Smooth muscle cell of the brain vasculature (primary cell): ENCODE data around the gene RBMS3.

Experiments used
- DNase-seq: peaks from one replicate; pipeline ENCODE4 v3.0.0-alpha.2; 2012; ENCODE audit warnings: low read depth, low spot score

Gene RBMS3

DNA sequence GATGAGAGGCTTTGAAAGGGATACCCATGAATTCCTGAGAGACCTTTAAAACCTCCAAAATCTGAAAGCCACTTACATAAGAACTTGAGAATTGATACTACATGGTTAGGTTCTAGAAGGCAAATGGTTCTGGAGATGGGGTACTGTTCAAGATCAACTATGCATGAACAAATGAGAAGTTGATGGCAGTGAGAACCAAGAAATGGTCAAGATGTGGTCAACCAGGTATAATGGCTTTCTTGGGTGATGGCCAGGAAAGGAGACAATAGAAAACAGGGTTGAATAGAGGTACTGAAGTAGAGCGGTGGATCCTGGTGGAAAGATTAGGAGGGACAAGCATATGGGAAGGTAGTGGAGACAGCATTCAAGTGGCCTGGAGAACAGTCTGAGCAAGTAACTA, 200.4 kb downstream of the RBMS3 start:
- DNase-seq = no peak

DNA sequence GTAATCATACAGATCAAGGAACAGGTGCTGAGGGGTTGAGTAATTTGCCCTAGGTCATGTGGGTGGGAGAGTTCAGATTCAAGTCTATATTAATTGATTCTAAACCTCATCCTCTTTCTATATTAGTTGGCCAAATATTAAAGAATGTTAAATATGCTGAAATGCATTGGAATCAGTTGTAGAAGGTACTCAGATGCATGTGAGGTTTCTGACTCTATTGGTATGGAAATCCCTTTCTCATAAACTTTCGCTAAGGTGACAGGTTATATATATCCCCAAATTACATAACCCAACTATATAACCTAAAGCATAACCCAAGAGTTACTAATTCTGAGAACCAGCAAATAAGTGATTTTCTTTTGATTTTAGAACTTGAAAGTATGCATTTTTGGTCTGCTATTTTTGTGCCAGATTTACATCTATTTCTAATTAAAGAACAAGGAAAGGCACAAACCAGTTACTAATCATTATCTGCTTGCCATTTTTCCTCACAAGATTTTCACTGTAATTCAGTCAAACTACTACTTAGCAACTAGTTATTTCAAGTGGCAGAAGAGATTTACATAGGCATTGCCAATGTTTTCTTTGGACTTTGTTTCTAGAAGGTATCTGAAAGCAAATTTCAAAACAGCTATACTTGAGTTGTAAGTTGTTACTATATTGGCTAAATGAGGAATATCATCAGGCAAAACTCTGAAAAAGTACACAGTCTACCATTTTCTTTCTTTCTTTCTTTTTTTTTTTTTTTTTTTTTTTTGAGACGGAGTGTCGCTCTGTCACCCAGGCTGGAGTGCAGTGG, 201.3 kb downstream of the RBMS3 start:
- DNase-seq = no peak

DNA sequence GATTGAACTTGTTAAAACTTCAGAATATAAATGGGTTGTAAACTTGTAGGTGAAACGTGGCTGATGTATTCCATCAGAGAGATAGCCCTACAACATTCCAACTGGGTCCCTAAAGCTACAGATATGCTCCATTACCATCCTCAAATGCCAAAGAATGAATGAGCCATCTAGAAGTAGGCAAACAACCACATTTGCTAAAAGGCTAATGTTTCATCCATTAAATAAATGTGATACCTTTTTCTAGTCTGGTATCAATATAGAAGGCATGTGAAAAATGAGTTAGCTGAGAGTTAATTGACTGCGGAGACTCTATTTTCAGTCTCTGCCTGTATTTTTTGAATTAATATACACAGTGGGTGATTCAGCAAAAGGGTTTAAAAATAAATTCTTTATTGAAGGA, 203.8 kb downstream of the RBMS3 start:
- DNase-seq = no peak

DNA sequence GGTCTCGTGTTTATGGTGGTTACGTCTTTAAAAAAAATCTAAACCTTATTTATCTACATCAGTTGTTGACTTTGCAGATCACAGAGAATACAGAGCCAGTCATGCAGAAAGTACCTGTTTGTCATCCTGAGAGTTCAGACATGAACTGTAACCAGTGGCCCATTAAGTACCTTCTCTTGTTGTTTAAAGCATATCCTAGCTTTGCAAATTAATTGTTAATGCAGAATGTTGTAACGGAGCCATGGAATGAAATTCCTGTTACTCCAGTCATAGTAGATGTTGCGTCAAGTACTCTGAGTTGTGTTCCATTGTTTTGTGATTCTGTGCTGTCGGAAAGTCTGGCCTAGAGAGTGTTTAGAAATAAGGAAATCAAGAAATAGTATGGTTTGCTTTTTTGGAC, 205.2 kb downstream of the RBMS3 start:
- no peak for DNase-seq

DNA sequence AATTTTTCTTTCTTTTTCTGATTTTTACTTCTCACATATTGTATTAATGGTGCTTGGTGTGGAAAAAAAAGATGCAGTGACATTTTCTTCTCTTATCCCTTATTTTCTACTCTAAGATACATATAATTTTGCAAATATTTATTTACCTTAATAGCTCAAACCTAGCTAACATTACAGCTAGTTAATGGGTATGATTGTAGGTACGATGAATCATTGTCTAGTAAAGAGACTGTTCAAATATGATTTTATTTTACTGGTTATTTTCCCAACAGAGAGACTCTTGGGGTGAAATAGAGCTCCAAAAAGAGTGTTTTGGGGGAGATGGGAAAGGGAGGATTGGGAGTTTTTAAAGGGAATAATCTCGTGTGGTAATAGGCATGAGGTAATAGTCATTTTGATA, 206.0 kb downstream of the RBMS3 start:
- no peak for DNase-seq

DNA sequence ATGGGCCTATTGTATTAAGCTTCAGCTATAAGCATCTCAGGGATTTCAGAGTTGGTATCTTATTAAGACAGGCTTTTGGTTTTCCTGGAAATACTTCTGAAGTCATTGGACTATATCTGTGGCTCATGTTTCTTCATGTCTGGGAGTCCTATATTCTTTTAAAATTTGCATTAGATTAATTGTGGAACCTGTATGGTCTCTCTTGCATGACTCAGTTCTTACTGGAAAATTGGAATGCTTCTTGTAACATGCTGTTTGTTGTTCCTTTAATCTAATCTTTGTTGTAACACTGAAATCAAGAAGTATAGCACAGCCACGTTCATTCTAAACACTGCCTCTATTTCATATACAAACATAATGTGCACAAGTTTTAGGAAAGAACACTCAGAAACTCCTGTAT, 208.1 kb downstream of the RBMS3 start:
- DNase-seq = no peak

DNA sequence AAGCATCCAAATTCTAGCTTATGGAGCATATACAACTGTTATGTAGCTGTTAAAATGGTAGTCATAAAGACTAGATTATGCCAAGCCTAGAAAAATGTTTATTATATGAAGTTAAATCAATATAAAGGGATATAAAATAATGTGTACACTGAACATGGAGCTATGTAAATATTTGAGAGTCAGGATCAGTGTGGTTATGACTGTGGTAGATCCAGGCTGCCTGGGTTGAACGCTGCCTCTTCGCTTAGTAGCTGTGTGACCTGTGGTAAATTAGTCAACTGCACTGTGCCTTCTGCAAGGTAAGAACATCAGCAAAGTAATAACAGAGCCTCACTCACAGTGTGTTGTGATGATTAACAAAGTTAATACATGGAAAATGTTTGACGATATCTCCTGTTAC, 212.2 kb downstream of the RBMS3 start:
- DNase-seq = no peak

DNA sequence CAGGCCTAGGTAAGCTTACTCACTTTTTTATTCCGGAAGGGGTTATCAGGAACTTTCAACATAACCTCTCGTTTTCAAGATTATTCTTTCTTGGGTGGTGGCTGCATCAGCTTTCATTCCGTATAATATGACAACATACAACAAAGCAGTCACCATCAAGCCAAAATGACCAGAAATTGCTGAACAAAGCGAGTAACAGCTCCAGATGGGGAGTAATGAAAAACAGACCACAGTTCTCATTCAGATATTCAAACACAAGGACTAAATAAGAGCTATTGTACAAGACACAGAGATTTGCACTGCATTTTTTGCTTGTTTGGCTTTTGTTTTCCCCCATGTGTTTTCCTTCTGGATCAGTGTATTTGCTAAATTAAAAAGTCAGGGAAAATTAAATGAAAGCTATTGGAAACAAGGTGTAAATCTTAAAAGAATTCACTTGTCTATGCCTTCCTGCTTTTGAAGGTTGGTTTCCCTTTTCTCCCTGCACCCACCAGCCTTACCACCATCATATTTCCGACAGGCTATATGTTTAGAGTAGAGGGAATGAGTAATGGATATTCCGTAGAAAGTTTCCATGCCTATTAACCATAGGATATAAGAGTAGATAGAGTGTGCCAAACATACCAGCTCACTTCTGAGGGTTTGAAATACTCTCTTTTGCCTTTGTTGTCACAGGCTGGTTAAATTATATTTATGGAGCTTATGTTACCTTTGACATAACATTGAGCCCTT, 213.6 kb downstream of the RBMS3 start:
- no peak for DNase-seq

DNA sequence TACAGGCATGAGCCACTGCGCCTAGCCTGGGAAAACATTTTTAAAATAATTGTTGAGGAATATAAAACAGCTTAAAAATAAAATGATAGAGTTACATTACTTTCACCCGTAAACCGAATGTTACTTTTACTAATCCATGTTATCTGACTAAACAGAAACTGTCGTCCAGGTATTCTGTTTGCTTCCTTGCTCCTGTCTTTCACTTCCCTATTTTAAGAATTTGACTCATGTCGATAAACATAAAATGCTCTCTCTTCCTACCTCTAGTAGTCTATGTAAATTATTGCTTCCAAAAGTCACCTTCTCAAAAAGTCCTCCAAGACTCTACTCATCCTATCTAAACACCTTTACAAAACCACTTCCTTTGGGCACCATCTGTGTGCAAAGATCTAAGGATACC, 216.4 kb downstream of the RBMS3 start:
- DNase-seq = no peak

DNA sequence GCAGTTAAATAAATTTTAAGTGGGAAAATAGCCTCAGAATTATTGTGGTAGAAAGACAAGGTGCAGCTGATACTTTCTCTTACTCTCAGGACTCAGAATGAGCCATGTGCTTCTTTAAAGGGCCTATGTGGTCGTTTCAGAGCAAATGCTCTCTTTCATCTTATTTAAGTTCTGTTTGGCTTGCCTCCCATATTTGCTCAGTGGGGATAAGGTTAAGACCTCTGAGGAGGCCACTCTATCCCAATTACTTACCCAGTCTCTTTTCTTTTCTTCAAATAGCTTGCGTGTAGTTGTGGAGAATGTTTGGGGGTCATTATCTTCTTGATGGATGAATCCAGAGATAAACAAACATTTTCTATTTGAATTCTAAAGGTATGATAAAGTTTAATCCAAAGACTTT, 221.9 kb downstream of the RBMS3 start:
- DNase-seq = no peak

DNA sequence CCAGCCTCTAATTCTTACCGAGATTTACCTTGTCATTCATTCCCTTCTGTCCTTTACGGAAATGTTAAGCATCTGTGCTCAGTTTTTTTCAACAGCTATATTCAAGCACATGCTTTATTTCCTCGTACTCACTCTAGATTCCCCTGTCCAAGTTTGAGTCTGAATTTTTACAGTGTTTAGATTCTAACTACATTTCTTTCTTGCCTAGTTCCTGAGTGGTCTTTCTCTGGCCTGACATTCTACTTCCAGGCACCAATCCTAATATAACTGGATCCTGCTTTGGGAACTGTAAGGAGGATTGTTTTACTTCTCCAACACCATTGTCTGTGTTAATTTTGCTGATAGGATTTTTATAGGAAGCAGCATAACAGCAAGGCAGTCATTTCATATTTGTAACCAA, 222.4 kb downstream of the RBMS3 start:
- DNase-seq = no peak

DNA sequence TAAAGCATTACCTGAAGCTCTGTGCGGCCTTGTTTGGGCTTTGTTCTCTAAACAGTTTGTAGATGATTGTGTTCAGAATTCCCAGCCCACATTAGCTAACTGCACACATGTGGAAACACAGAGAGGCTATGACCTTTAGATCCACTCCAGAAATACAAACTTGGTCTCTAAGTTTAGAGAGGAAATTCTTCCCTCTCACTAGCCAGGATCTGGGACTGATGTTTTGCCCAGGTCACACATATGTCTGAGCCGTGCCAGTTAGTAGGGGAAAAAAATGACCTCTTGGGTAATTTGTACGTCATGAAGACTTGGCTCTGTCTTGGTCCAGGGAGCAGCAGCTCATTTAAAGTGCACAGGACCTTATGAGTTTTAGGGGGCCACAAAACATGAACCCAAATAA, 223.1 kb downstream of the RBMS3 start:
- DNase-seq = no peak

DNA sequence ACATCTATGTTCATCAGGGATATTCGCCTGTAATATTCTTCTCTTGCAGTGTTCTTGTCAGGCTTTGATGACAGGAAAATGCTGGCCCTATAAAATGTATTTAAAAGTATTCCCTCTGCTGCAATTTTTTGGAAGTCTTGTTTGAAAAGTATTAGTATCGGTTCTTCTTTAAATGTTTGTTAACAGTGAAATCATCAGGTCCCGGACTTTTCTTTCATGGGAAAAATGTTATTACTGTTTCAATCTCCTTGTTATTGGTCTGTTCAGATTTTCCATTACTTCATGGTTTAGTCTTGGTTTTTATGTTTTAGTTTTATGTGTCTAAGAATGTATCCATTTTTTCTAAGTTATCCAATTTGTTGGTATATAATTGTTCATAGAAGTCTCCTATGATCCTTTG, 225.6 kb downstream of the RBMS3 start:
- DNase-seq = no peak

DNA sequence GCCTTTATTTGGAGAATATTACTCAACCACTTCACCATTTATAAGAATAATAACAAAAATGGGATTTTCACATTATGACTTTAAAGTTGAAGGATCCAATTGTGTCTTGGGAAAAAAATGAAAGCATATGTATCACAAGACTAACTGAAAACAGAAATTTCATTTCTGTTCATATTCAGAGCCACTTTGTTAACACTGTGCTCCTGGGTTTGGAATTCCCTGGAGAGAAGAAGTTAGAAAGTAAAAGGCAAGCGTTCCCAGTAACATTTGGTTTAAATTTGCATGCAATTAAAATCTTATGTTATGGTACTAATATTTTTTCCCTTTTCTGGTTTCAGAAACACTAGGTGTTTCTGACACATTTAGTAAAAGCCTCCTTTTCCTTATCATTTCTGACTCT, 230.8 kb downstream of the RBMS3 start:
- DNase-seq = no peak

DNA sequence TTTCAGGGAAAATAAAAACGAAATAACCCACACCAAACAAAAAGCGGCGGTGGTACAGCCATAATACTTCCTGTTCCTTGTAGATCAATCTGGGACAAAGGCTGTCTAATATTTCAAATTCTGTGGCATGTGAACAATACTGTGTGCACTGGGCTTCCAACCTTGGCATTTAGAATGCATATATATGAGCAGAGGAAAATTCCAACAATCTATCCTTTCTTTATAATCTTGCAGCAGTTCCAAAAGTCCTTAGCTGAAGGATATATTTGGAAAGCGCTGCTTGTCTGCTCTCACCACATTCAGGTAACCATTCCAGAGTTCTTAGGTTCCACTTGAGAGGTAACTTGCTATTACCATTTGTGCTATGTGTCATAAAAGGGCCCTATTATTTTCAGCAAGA, 231.8 kb downstream of the RBMS3 start:
- DNase-seq = no peak

DNA sequence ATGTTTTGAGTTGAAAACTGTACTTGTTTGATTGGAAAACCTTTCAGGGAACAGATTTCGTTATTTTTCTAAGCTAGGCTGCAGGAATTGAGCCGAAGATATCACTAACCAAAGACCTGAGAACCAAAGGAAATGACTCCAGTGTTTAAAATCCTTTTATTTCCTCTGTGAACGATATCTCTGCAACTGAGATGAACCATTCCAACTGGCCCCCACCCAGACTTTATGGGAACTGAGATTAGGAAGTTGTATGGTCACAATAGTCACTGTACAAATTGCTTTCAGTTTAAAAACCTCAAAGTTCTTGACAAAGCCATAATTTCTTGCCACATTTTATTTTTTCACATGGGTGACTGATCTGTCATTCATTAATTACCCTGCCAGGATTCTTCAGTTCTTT, 232.4 kb downstream of the RBMS3 start:
- DNase-seq = no peak

DNA sequence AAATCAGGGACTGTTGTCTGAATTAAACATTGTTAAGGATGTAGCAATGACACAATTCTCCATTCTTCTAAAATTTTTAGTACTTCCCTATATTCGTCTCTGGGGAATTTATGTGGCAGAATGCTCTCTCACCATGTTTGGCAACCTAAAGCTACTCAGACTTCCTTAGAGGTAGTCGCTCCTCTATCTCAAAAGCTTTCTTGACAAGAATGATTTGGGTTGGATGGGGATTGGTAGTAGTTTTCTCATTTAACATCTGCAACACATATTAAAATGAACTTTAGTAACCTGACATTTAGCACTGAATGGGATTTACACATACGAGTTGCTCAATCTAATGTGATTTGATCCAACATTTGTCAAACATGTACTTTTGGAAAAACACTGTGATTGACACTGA, 233.3 kb downstream of the RBMS3 start:
- DNase-seq = no peak

DNA sequence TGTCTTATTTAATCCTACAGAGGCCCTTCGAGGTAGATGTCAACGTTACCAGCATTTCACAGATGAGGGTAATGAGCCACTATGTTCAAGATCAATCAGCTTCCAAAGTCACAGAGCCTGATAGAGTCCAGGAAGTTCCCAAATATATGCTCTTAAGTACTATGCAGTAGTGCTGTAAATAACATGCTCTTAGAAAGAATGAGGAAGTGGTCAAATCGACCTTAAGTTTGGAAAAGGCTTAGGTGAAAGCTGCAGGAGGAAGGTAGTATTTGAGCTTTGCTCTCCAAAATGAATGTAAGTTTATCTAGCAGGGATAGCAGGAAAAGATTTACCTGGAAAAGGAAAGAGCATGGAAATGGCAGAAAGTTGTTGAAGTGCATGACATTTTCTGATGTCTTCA, 234.0 kb downstream of the RBMS3 start:
- no peak for DNase-seq

DNA sequence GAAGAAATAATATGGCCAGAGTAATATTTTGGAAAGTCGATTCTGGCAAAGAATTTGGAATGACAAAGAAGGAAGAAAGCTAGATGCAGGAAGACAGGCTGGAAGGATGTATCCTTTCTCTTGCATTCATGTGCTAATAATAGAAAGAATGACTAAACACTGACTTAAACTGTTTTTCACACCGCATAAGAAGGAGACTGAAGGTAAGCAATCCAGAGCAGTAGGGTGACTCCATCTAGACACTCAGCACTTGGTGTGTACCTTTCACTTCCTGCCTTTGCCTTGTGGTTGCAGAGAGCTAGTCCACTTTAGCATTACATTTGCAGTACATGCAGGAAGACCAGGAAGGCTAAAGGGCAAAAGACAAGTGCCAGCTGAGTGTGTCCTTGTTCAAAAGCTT, 234.6 kb downstream of the RBMS3 start:
- no peak for DNase-seq

DNA sequence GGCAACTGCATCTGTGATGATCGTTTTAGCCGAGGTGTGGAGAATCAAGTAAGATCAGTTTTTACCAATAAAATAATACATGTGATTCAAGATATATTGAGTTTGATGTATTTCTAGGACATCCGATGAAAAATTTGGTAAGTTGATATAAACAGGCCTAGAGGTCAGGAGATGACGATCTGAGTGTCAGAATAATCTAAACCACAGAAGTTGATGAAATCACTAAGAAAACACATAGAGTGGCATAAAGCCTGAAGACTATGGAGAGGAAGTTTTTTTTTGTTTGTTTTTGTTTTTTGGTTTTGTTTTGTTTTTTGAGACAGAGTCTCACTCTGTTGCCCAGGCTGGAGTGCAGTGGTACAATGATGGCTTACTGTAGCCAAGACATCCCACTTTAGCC, 235.3 kb downstream of the RBMS3 start:
- DNase-seq = no peak

DNA sequence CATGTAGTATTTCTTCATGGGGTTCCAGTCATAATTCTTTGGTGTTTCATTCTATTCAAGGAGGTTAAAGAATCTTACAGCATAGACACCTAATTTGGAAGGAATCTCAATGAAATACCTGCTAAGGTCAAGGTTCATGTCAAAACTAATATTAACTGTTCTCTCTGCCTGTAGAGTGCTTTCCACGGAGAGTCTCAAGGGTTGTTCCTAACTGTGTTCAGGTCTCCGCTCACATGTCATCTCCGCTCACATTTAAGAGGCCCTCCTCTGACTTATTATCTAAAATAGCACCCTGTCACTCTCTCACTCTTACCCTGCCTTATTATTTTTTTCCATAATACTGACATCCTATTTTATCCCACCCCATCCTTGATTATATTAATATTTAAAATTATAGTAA, 239.9 kb downstream of the RBMS3 start:
- no peak for DNase-seq

DNA sequence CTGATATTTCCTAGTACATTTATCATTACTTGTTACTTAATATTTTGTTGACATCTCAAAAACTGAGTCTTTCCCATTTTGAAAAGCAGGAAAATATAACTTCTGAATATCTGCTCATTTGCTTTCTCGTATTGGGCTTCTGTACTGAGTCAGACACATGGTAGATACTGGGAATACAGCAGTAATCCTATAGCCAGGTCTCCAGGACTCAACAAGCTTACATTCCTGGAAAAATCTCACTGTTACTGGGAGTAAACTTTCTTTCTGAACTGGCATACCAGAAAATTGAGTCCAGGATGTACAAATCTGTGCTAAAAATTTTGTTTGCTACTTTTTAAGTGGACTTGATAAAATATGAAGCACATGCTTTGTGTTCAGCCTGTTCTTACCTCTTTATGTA, 240.4 kb downstream of the RBMS3 start:
- DNase-seq = no peak

DNA sequence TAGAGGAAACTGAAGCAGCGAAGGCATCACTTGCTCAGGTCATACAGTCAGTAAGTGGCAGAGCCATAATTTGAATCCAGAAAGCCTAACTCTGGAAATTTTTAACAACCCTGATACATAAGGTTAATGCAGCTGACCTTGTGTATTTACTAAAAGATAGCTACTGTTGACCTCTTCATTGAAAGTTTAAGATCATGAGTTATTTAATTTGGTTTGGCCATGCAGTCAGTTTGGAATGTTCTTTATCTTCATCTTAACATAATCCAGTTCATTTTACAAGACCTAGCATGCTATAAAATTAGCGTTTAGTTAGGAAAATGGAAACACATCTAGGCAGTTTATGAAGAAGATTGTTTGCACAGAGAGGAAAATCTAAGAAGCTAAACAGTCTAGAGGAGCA, 240.9 kb downstream of the RBMS3 start:
- no peak for DNase-seq
